ENCODE data around the gene MAVS. TPM values are rescaled to one million over a fixed set of nuclear protein-coding genes. Genes with fewer than 3 reads are reported as not detected.

The MAVS gene
- total and polyA plus RNA-seq, 9 of the 15 experiments (the other 6 are each of a cell fraction or from before 2014, with no cell fraction given), result 1.6 to 22.0 (median 11.3) TPM

DNA sequence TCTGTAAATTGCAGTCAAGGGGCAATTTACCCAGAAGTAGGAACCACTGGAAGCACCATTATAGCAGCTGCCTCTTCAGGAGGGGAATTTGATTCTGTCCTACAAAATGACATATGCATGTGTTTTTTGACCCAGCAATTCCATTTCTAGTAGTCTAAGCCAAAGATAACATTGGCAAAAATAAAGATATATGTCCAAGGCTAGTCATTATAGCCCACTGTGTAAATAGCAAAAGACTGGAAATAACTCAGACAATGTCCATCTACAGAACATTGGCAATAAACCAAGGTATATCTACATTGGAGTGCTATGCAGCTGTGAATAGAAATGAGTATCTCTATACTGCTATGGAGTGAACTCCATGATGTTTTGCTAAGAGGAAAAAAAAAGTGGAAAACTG, 30.0 kb downstream of the MAVS start:
- ChIA-PET POLR2A (interaction anchor here (1.5 kb wide), 1 partner anchor 9 kb away, joined by 4 read pairs; no protein-coding TSS in a partner anchor), CTCF (ENCODE audit: low intra/inter-chr PET ratio) (interaction anchor here (0.6 kb wide), 1 partner anchor 158 kb away, joined by 4 read pairs; no protein-coding TSS in a partner anchor)
- Histone ChIP-seq H3K4me2 (ENCODE audit: insufficient read depth, low read length) (no peak overlapping the region), H3K36me3 (ENCODE audit: control insufficient read depth, insufficient read depth, low read length) (peaks cover 9% of the 10 kb centered on the region; the same call in 1 of the 3 replicates), H3K4me1 (replicated peaks in 1 of 2; ENCODE audit: control insufficient read depth in 2 of 2, insufficient read depth in 2 of 2, low read length in 2 of 2) (no peaks in the 10 kb centered on the region; a peak in 2 of 5 replicates), H3K9ac (ENCODE audit: insufficient read depth in 1 of 2, low read depth in 2 of 2, low read length in 2 of 2) (no peak overlapping the region), H3K27ac (ENCODE audit: extremely low read depth, low read depth, low read length) (no peak overlapping the region), H2AFZ (ENCODE audit: low read depth, low read length) (no peak overlapping the region), H3K9me1 (ENCODE audit: control insufficient read depth, insufficient read depth, low read length) (no peaks in the 10 kb centered on the region), H4K20me1 (replicated peaks; ENCODE audit: control insufficient read depth, insufficient read depth, low read length) (no peaks in the 10 kb centered on the region), H3K79me2 (ENCODE audit: control insufficient read depth, insufficient read depth, low read length) (no peaks in the 10 kb centered on the region), H3K27me3 (ENCODE audit: control insufficient read depth in 2 of 2, insufficient read depth in 2 of 2, low read length in 2 of 2) (no peaks in the 10 kb centered on the region), H3K4me3 (no peak overlapping the region), H3K9me3 (replicated peaks; ENCODE audit: control insufficient read depth, insufficient read depth, low read depth, low read length) (no peaks in the 10 kb centered on the region)
- DNase-seq (ENCODE audit: extremely low read depth in 1 of 4, low spot score in 3 of 4), result no peak
- ATAC-seq, result no peak
- BruUV-seq (replicated peaks), result no TSS peak
- in situ Hi-C loops (cut with MboI), result no loop called here
- FAIRE-seq, result no peak
- intact Hi-C loops (cut with micrococcal nuclease), result no loop called here
- no peak for TF ChIP-seq CBX8 (IDR thresholded peaks at IDR 0.05; ENCODE audit: borderline replicate concordance, extremely low read depth, low read depth, low read length, poor library complexity, severe bottlenecking)
- TF ChIP-seq KAT8 (IDR thresholded peaks at IDR 0.05; ENCODE audit: low read depth), result no peak
- no peak for TF ChIP-seq SNRNP70 (optimal IDR thresholded peaks at IDR 0.05; ENCODE audit: low read depth, low read length)
- TF ChIP-seq ZNF764 (CRISPR knock-in tag; IDR thresholded peaks at IDR 0.05; ENCODE audit: low read depth), result no peak
- TF ChIP-seq, protein P1, sequence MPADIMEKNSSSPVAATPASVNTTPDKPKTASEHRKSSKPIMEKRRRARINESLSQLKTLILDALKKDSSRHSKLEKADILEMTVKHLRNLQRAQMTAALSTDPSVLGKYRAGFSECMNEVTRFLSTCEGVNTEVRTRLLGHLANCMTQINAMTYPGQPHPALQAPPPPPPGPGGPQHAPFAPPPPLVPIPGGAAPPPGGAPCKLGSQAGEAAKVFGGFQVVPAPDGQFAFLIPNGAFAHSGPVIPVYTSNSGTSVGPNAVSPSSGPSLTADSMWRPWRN (IDR thresholded peaks at IDR 0.05; ENCODE audit: low read depth), result no peak
- TF ChIP-seq, protein P2, sequence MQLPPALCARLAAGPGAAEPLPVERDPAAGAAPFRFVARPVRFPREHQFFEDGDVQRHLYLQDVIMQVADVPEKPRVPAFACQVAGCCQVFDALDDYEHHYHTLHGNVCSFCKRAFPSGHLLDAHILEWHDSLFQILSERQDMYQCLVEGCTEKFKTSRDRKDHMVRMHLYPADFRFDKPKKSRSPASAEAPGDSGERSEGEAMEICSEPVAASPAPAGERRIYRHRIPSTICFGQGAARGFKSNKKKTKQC (CRISPR knock-in tag; IDR thresholded peaks at IDR 0.05), result no peak
- no peak for TF ChIP-seq ZNF12 (CRISPR knock-in tag; IDR thresholded peaks at IDR 0.05)
- no peak for TF ChIP-seq ZNF408 (CRISPR knock-in tag; IDR thresholded peaks at IDR 0.05; ENCODE audit: low read depth)
- TF ChIP-seq CUX1 (CRISPR knock-in tag; IDR thresholded peaks at IDR 0.05), result no peak
- no peak for TF ChIP-seq NFE2L1 (tag; IDR thresholded peaks at IDR 0.05; ENCODE audit: borderline replicate concordance, low read depth)
- TF ChIP-seq THAP7 (CRISPR knock-in tag; IDR thresholded peaks at IDR 0.05), result no peak
- no peak for TF ChIP-seq STAT5A (IDR thresholded peaks at IDR 0.05; ENCODE audit: borderline replicate concordance, low read length)
- no peak for TF ChIP-seq ZNF79 (CRISPR knock-in tag; IDR thresholded peaks at IDR 0.05; ENCODE audit: low read depth)
- TF ChIP-seq ZFX (CRISPR knock-in tag; IDR thresholded peaks at IDR 0.05), result no peak
- no peak for TF ChIP-seq LEF1 (IDR thresholded peaks at IDR 0.05)
